ENCODE results near the gene NUP133. TPM values are rescaled to one million over a fixed set of nuclear protein-coding genes. Genes with fewer than 3 reads are reported as not detected.

The NUP133 gene
- total RNA-seq, 1 donor from 2014 or later, result 38.3 TPM

DNA sequence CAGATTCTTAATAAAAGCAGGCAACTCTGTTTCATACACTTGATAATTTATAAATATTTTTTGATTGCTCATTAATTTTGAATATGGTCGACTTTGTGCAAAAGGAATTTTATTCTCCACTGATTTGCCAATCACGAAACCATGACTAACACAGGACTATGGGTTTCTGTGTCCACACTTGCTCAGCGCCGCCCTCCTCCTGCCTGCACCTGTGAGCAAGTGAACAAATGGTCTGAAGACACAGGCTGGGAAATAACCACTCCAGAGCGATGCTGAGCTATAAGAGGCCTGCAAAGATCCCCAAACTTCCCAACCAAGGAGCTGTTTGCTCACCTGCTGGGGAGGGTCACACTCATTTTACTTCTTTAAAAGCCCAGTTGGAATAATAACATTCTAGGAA lies 30.8 kb upstream of the NUP133 start:
- no peaks in the 10 kb centered on the region for H3K27me3 ChIP-seq
- H3K36me3 ChIP-seq, result peaks cover 0 to 32% of the 10 kb centered on the region in 2 donors
- intact Hi-C loops (cut with DNase I), result no loop called here
- H3K4me1 ChIP-seq, result no peaks in the 10 kb centered on the region
- no peaks in the 10 kb centered on the region for H3K9me3 ChIP-seq
- no peak for DNase-seq (ENCODE audit: extremely low spot score in 2 of 2)
- no peak for TF ChIP-seq POLR2A (IDR thresholded peaks at IDR 0.05)
- TF ChIP-seq POLR2AphosphoS5 (IDR thresholded peaks at IDR 0.05; ENCODE audit: insufficient read depth in 1 of 2, low read depth in 1 of 2), result no peak
- TF ChIP-seq, protein P1, sequence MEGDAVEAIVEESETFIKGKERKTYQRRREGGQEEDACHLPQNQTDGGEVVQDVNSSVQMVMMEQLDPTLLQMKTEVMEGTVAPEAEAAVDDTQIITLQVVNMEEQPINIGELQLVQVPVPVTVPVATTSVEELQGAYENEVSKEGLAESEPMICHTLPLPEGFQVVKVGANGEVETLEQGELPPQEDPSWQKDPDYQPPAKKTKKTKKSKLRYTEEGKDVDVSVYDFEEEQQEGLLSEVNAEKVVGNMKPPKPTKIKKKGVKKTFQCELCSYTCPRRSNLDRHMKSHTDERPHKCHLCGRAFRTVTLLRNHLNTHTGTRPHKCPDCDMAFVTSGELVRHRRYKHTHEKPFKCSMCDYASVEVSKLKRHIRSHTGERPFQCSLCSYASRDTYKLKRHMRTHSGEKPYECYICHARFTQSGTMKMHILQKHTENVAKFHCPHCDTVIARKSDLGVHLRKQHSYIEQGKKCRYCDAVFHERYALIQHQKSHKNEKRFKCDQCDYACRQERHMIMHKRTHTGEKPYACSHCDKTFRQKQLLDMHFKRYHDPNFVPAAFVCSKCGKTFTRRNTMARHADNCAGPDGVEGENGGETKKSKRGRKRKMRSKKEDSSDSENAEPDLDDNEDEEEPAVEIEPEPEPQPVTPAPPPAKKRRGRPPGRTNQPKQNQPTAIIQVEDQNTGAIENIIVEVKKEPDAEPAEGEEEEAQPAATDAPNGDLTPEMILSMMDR (IDR thresholded peaks at IDR 0.05), result no peak
- no peak overlapping the region for H3K4me3 ChIP-seq
- H3K27ac ChIP-seq, result no peak overlapping the region

DNA sequence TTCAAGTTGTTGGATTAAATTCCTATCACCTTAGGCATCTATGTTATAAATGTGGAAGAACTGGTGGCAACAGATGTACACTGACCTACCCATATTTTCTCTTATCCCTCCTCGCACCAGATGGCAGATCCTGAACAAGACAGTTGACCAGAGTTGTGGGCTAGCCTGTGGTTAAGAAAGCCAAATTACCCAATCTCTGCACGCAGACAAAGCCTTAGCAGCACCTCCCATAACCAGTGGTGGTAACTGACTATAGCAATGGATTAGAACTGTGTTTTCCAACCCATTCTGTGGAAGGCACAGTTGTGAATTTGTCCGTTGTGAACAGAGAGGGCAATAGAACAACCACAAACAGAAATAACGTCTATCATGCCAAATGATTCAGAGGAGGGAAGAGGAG lies 29.8 kb upstream of the NUP133 start:
- no peak for DNase-seq (ENCODE audit: extremely low spot score in 2 of 2)
- no peak for TF ChIP-seq POLR2A (IDR thresholded peaks at IDR 0.05)
- no peak for TF ChIP-seq POLR2AphosphoS5 (IDR thresholded peaks at IDR 0.05; ENCODE audit: insufficient read depth in 1 of 2, low read depth in 1 of 2)
- TF ChIP-seq, protein P1 (IDR thresholded peaks at IDR 0.05), result no peak
- Histone ChIP-seq H3K4me3 (no peak overlapping the region), H3K27me3 (no peaks in the 10 kb centered on the region), H3K4me1 (no peaks in the 10 kb centered on the region), H3K36me3 (peaks cover 0 to 33% of the 10 kb centered on the region in 2 donors), H3K27ac (no peak overlapping the region), H3K9me3 (no peaks in the 10 kb centered on the region)
- intact Hi-C loops (cut with DNase I), result no loop called here

DNA sequence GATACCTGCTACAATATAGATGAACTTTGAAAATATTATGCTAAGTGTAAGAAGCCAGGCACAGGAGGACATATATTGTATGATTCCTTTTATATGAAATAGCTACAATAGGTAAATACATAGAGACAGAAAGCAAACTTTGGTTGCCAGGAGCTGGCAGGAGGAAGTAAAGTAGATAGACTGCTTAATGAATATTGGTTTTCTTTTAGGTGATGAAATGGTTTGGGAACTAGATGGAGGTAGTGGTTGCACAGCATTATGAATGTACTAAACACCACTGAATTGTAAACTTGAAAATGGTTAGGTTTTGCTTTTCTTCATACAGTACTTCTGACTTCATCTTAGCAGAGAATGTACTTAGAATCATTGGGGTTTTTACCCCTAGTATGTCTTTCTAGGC lies 28.8 kb upstream of the NUP133 start:
- no peak overlapping the region for H3K27ac ChIP-seq
- no peaks in the 10 kb centered on the region for H3K9me3 ChIP-seq
- H3K4me3 ChIP-seq, result no peak overlapping the region
- TF ChIP-seq, protein P1 (IDR thresholded peaks at IDR 0.05), result no peak
- no peak for TF ChIP-seq POLR2AphosphoS5 (IDR thresholded peaks at IDR 0.05; ENCODE audit: insufficient read depth in 1 of 2, low read depth in 1 of 2)
- TF ChIP-seq POLR2A (IDR thresholded peaks at IDR 0.05), result no peak
- H3K27me3 ChIP-seq, result no peaks in the 10 kb centered on the region
- no peak for DNase-seq (ENCODE audit: extremely low spot score in 2 of 2)
- no peaks in the 10 kb centered on the region for H3K4me1 ChIP-seq
- peaks cover 0 to 42% of the 10 kb centered on the region in 2 donors for H3K36me3 ChIP-seq
- intact Hi-C loops (cut with DNase I), result no loop called here

DNA sequence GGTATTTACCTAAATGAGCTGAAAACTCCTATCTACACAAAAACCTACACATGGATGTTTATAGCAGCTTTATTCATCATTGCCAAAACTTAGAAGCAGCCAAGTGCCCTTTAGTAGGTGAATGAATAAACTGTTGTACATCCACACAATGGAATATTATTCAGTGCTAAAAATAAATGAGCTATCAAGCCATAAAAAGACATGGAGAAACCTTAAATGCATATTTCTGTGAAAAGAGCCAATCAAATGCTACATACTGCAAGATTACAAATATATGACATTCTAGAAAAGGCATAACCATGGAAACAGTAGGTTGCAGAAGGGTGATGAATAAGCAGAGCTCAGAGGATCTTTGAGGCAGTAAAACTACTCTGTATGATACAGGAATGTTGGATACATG lies 27.1 kb upstream of the NUP133 start:
- no peaks in the 10 kb centered on the region for H3K27me3 ChIP-seq
- TF ChIP-seq, protein P1 (IDR thresholded peaks at IDR 0.05), result no peak
- TF ChIP-seq POLR2AphosphoS5 (IDR thresholded peaks at IDR 0.05; ENCODE audit: insufficient read depth in 1 of 2, low read depth in 1 of 2) (no peak), POLR2A (IDR thresholded peaks at IDR 0.05) (no peak)
- DNase-seq (ENCODE audit: extremely low spot score in 2 of 2), result no peak
- H3K27ac ChIP-seq, result no peak overlapping the region
- intact Hi-C loops (cut with DNase I), result no loop called here
- H3K36me3 ChIP-seq, result peaks cover 0 to 51% of the 10 kb centered on the region in 2 donors
- H3K4me3 ChIP-seq, result no peak overlapping the region
- no peaks in the 10 kb centered on the region for H3K4me1 ChIP-seq
- no peaks in the 10 kb centered on the region for H3K9me3 ChIP-seq

DNA sequence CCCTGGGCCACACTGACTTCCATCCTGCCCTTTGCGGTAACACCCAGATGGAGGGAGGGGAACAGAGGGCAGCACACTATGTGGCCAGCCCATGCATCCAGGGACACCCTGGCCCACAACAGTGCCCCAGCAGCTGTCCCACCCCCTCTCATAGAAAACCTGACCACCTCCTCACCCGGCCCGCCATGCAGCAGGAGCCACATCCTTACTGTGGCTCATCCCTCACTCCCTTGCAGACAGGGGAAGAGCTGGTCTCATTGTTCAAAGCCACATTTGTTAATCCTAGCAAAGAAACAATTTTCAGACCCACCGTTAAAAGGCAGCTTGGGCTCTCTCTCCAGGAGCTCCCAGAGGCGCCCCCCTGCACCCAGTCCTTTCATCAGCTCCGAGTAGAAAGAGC lies 23.2 kb upstream of the NUP133 start:
- Histone ChIP-seq H3K4me3 (no peak overlapping the region), H3K27ac (no peak overlapping the region), H3K4me1 (no peaks in the 10 kb centered on the region), H3K9me3 (no peaks in the 10 kb centered on the region), H3K36me3 (peaks cover 0 to 55% of the 10 kb centered on the region in 2 donors), H3K27me3 (no peaks in the 10 kb centered on the region)
- DNase-seq (ENCODE audit: extremely low spot score in 2 of 2), result no peak
- TF ChIP-seq POLR2A (IDR thresholded peaks at IDR 0.05) (no peak), POLR2AphosphoS5 (IDR thresholded peaks at IDR 0.05; ENCODE audit: insufficient read depth in 1 of 2, low read depth in 1 of 2) (no peak)
- TF ChIP-seq, protein P1 (IDR thresholded peaks at IDR 0.05), result no peak
- intact Hi-C loops (cut with DNase I), result no loop called here

All from vagina (tissue), 2 donors.